ENCODE results near the gene CCDC61.

GRCh38 chr19:46015687-46016425 lies 20.6 kb downstream of the CCDC61 start:
- TF ChIP-seq, protein P1, sequence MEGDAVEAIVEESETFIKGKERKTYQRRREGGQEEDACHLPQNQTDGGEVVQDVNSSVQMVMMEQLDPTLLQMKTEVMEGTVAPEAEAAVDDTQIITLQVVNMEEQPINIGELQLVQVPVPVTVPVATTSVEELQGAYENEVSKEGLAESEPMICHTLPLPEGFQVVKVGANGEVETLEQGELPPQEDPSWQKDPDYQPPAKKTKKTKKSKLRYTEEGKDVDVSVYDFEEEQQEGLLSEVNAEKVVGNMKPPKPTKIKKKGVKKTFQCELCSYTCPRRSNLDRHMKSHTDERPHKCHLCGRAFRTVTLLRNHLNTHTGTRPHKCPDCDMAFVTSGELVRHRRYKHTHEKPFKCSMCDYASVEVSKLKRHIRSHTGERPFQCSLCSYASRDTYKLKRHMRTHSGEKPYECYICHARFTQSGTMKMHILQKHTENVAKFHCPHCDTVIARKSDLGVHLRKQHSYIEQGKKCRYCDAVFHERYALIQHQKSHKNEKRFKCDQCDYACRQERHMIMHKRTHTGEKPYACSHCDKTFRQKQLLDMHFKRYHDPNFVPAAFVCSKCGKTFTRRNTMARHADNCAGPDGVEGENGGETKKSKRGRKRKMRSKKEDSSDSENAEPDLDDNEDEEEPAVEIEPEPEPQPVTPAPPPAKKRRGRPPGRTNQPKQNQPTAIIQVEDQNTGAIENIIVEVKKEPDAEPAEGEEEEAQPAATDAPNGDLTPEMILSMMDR (conservative IDR thresholded peaks at IDR 0.05), result no peak
- no peak for TF ChIP-seq EZH2 (IDR thresholded peaks at IDR 0.05; ENCODE audit: low read depth)

Measured in PC-9 (cell line).